ENCODE results near the gene NEDD9.

DNA sequence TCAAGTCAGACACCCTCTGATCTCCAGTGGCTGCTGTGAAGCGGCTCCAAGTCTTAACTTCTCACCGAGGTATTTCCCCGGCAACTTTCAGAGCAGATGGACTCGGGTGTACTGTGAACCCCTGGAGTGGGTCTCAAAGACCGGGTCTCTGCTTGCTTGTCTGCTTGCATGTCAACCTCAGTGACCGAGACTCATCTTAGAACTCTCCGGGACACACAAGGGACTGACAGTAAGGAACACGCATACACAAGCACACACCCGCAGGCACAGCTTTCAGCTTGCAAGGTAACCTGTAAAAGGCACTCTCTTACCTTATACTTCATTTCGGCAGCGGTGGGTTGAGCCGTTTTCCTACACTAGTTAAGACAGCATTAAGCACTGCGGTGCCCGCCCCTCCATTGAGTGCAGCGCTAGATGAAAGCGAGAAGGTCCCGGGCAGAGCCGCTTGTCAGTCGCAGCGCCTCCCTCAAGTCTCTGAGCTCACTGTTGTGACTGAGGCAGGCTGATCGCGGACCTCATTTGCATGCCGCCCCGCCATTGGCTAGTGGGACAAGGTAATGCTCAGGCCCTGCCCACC lies at the start of gene NEDD9:
- TF ChIP-seq, protein P1, sequence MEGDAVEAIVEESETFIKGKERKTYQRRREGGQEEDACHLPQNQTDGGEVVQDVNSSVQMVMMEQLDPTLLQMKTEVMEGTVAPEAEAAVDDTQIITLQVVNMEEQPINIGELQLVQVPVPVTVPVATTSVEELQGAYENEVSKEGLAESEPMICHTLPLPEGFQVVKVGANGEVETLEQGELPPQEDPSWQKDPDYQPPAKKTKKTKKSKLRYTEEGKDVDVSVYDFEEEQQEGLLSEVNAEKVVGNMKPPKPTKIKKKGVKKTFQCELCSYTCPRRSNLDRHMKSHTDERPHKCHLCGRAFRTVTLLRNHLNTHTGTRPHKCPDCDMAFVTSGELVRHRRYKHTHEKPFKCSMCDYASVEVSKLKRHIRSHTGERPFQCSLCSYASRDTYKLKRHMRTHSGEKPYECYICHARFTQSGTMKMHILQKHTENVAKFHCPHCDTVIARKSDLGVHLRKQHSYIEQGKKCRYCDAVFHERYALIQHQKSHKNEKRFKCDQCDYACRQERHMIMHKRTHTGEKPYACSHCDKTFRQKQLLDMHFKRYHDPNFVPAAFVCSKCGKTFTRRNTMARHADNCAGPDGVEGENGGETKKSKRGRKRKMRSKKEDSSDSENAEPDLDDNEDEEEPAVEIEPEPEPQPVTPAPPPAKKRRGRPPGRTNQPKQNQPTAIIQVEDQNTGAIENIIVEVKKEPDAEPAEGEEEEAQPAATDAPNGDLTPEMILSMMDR (IDR thresholded peaks at IDR 0.05): no peak
- TF ChIP-seq EP300 (IDR thresholded peaks at IDR 0.05; ENCODE audit: low read depth): no peak
- TF ChIP-seq POLR2AphosphoS5 (IDR thresholded peaks at IDR 0.05): peak; percentile 100
- TF ChIP-seq POLR2A (IDR thresholded peaks at IDR 0.05): peak; percentile 99
